Breast epithelium (tissue), 3 donors: ENCODE results near the gene ALDH6A1.

Experiments
- POLR2A ChIP-seq: fragments of 450-650 bp; IDR thresholded peaks from one replicate; pipeline ENCODE4 v1.6.1; 2016; ENCODE audit warnings: antibody characterized with exemption, mild to moderate bottlenecking, moderate library complexity
- TF ChIP-seq, protein P1 (sequence below), 3 donors: fragments of 450-650 bp; IDR thresholded peaks; one replicate each; pipeline ENCODE4 v1.5.1; 2016 to 2017; ENCODE audit warnings: antibody characterized with exemption in 3 of 3, mild to moderate bottlenecking in 3 of 3, moderate library complexity in 3 of 3

DNA sequence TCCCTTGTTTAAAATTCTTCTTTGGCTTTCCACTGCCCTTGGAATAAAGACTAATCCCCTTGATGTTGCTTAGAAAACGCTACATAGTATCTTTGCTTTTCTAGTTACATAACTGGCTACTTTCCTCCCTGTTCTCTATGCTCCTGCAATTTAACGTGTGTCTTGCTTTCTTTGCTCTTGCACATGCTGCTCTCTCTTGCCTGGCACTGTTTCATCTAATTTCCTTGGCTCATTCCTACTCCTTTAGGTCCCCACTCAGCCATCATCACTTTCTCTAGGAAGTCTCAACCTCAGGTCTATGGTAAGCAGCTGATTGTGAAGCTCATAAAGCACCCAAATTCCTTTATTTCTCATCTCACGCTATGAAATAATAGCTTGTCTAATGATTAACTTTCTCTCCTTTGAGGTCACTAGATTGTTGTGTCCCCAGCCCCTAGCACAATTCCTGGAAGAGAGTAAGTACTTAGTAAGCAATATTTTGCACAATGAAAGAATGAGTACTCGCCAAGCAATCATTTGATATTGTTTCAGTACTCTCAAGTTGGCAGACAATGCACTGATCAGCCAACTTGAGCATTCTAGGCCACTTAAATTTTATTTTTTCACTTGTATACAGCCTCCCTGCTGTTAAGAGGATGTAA lies 3.3 kb downstream of the ALDH6A1 start:
- TF ChIP-seq, protein P1, sequence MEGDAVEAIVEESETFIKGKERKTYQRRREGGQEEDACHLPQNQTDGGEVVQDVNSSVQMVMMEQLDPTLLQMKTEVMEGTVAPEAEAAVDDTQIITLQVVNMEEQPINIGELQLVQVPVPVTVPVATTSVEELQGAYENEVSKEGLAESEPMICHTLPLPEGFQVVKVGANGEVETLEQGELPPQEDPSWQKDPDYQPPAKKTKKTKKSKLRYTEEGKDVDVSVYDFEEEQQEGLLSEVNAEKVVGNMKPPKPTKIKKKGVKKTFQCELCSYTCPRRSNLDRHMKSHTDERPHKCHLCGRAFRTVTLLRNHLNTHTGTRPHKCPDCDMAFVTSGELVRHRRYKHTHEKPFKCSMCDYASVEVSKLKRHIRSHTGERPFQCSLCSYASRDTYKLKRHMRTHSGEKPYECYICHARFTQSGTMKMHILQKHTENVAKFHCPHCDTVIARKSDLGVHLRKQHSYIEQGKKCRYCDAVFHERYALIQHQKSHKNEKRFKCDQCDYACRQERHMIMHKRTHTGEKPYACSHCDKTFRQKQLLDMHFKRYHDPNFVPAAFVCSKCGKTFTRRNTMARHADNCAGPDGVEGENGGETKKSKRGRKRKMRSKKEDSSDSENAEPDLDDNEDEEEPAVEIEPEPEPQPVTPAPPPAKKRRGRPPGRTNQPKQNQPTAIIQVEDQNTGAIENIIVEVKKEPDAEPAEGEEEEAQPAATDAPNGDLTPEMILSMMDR (IDR thresholded peaks at IDR 0.05) = no peak
- TF ChIP-seq POLR2A = no peak
